DND-41 (cell line): Measurements from ENCODE around the gene FCN2.

Experiments
- ATAC-seq: fragments of 200-7000 bp; cut with Tn5 transposase; 3 replicates; pipeline ENCODE4 v1.9.1; 2021; ENCODE audit warnings: low read depth; ENCODE audit not compliant: insufficient read depth
- DNase-seq: peaks from one replicate; pipeline ENCODE4 v3.0.0-alpha.2; 2020
- H2AFZ ChIP-seq: 2 replicates; pipeline ENCODE4 v1.6.0; 2012; ENCODE audit warnings: low read depth, low read length
- H3K27ac ChIP-seq: 2 replicates; pipeline ENCODE4 v1.5.1; 2012; ENCODE audit warnings: low read length, inconsistent platforms
- H3K27me3 ChIP-seq: fragments of 200-600 bp; sonication (generic); 2 replicates; pipeline ENCODE4 v1.6.0; 2012; ENCODE audit warnings: low read length, mild to moderate bottlenecking, inconsistent platforms; ENCODE audit not compliant: insufficient read depth, poor library complexity
- H3K36me3 ChIP-seq: 2 replicates; pipeline ENCODE4 v1.5.1; 2012; ENCODE audit warnings: low read length, inconsistent platforms; ENCODE audit not compliant: insufficient read depth
- H3K4me1 ChIP-seq: 2 replicates; pipeline ENCODE4 v1.5.1; 2012; ENCODE audit warnings: mild to moderate bottlenecking, low read length; ENCODE audit not compliant: insufficient read depth
- H3K4me2 ChIP-seq: 2 replicates; pipeline ENCODE4 v1.6.0; 2012; ENCODE audit warnings: mild to moderate bottlenecking, moderate library complexity, low read length, inconsistent platforms; ENCODE audit not compliant: insufficient read depth
- H3K4me3 ChIP-seq, 2 experiments: fragments of 200-600 bp in 1 of 2; shearing (Covaris generic) in 1 of 2; 2 replicates each; pipeline ENCODE4 v1.5.1; 2012 to 2016; ENCODE audit warnings: inconsistent platforms in 2 of 2, low read length in 2 of 2, mild to moderate bottlenecking in 2 of 2, low read depth in 1 of 2, moderate library complexity in 1 of 2
- H3K79me2 ChIP-seq: 2 replicates; pipeline ENCODE4 v1.6.0; 2012; ENCODE audit warnings: low read length, inconsistent platforms; ENCODE audit not compliant: insufficient read depth
- H3K9ac ChIP-seq: 2 replicates; pipeline ENCODE4 v1.6.0; 2012; ENCODE audit warnings: low read depth, mild to moderate bottlenecking, inconsistent platforms, low read length, moderate library complexity
- H3K9me3 ChIP-seq: 2 replicates; pipeline ENCODE4 v1.5.1; 2012; ENCODE audit warnings: low read length, moderate library complexity, mild to moderate bottlenecking, inconsistent platforms; ENCODE audit not compliant: insufficient read depth, severe bottlenecking
- H4K20me1 ChIP-seq: 2 replicates; pipeline ENCODE4 v1.6.0; 2012; ENCODE audit warnings: low read length; ENCODE audit not compliant: insufficient read depth
- CTCF ChIP-seq: IDR thresholded peaks from 2 replicates; pipeline ENCODE4 v1.5.1; 2012; ENCODE audit warnings: borderline replicate concordance, low read length, moderate library complexity, mild to moderate bottlenecking; ENCODE audit not compliant: poor library complexity, severe bottlenecking; ENCODE audit errors: extremely low read depth
- EZH2 ChIP-seq: IDR thresholded peaks from 3 replicates; pipeline ENCODE4 v1.6.1; 2012; ENCODE audit warnings: borderline replicate concordance, low read depth, mild to moderate bottlenecking, moderate library complexity, low read length, inconsistent platforms; ENCODE audit not compliant: severe bottlenecking

The FCN2 gene

GRCh38 chr9:134880484-134881312, at the start of gene FCN2:
Gene FCN2 (plus strand): TSS chr9:134880810. CDS start chr9:134880822, 12 bp downstream.
- Histone ChIP-seq H3K4me2 (no peak within 1 kb of the TSS), H3K4me1 (no peaks in the 10 kb centered on the region), H3K9ac (no peak within 1 kb of the TSS), H3K36me3 (no peaks in the 10 kb centered on the region), H4K20me1 (no peaks in the 10 kb centered on the region), H3K79me2 (no peaks in the 10 kb centered on the region), H3K9me3 (no peaks in the 10 kb centered on the region), H3K27me3 (no peaks in the 10 kb centered on the region), H3K27ac (no peak within 1 kb of the TSS), H2AFZ (no peak within 1 kb of the TSS), H3K4me3 (no peak within 1 kb of the TSS)
- ATAC-seq = no peak
- TF ChIP-seq EZH2 = no peak
- no peak for TF ChIP-seq CTCF
- no peak for DNase-seq

GRCh38 chr9:134830926-134831720, 49.5 kb upstream of the FCN2 start:
- DNase-seq (no peak), ATAC-seq (no peak)
- H3K36me3 ChIP-seq = no peaks in the 10 kb centered on the region
- no peak overlapping the region for H2AFZ ChIP-seq
- H4K20me1 ChIP-seq = no peaks in the 10 kb centered on the region
- no peaks in the 10 kb centered on the region for H3K4me1 ChIP-seq
- no peaks in the 10 kb centered on the region for H3K79me2 ChIP-seq
- no peak overlapping the region for H3K4me2 ChIP-seq
- H3K4me3 ChIP-seq = no peak overlapping the region
- no peak overlapping the region for H3K9ac ChIP-seq
- H3K27ac ChIP-seq = no peak overlapping the region
- TF ChIP-seq CTCF (no peak), EZH2 (no peak)
- no peaks in the 10 kb centered on the region for H3K9me3 ChIP-seq
- no peaks in the 10 kb centered on the region for H3K27me3 ChIP-seq

GRCh38 chr9:134832471-134832870, 48.1 kb upstream of the FCN2 start:
- Histone ChIP-seq H3K36me3 (no peaks in the 10 kb centered on the region), H3K4me2 (no peak overlapping the region), H3K9ac (no peak overlapping the region), H3K27ac (no peak overlapping the region), H3K4me1 (no peaks in the 10 kb centered on the region), H4K20me1 (no peaks in the 10 kb centered on the region), H3K79me2 (no peaks in the 10 kb centered on the region), H2AFZ (no peak overlapping the region), H3K9me3 (no peaks in the 10 kb centered on the region), H3K27me3 (no peaks in the 10 kb centered on the region), H3K4me3 (no peak overlapping the region)
- ATAC-seq (no peak), DNase-seq (no peak)
- TF ChIP-seq CTCF = no peak
- no peak for TF ChIP-seq EZH2
